ENCODE results near the gene PHAX.
"Not testable (repeated sequence)": the region's sequence is repeated elsewhere in the genome, so short reads cannot be mapped to it uniquely, and the experiment has no call there.

Gene PHAX, protein sequence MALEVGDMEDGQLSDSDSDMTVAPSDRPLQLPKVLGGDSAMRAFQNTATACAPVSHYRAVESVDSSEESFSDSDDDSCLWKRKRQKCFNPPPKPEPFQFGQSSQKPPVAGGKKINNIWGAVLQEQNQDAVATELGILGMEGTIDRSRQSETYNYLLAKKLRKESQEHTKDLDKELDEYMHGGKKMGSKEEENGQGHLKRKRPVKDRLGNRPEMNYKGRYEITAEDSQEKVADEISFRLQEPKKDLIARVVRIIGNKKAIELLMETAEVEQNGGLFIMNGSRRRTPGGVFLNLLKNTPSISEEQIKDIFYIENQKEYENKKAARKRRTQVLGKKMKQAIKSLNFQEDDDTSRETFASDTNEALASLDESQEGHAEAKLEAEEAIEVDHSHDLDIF

DNA sequence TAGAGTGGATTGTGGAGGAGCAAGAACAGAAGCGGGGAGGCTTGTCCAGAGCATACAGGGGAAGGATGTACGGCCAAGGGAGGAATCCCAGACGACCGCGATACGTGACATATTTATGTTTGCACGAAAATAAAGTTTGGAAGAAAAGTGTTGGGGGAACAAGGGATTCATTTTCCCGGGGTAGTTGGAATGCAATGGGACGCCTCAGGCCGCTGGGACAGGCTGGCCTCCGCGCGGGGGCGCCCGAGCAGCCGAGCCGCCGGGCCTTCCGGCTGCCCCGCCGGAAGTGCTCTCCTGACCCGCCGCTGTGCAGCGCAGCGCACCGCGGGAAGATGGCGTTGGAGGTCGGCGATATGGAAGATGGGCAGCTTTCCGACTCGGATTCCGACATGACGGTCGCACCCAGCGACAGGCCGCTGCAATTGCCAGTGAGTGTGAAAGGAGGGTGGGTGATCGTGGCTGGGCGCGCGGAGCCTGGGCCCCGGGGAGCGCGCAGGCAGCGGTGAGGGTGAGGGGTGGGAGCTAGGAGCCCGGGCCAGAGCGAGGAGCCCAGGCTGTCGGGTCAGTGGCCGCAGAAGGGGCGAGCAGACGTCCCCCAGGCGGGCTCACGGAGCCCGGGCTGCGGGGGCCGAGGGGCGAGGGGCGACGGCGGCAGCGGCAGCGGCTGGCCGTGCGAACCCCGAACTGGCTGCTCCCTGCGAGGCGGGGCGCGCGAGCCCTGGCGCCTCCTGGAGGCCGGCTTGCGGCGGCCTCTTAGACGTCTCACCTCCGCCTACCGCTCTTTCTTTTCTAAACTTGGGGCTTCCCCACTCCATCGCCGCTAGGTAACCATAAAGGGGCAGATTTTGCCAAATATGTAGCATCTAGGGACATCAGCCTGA, at the start of gene PHAX:
Gene PHAX (plus strand): TSS at position 317 of the 881 bp plus-strand sequence. CDS start 16 bp downstream, at position 333.
- peak; percentile 82 for DNase-seq (ENCODE audit: low spot score)

DNA sequence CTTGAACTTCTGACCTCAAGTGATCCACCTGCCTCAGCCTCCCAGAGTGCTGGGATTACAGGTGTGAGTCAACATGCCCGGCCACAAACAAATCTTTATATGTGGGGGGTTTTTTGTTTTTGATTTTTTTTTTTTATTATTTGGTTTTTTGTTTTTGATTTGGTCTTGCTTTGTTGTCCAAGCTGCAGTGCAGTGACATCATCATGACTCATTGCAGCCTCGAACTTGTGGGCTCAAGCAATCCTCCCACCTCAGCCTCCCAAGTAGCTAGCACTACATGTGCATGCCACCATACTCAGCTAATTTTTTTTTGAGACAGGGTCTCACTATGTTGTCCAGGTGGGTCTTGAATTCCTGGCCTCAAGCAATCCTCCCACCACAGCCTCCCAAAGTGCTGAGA, 48.1 kb upstream of the PHAX start:
- DNase-seq (ENCODE audit: low spot score) = no peak

DNA sequence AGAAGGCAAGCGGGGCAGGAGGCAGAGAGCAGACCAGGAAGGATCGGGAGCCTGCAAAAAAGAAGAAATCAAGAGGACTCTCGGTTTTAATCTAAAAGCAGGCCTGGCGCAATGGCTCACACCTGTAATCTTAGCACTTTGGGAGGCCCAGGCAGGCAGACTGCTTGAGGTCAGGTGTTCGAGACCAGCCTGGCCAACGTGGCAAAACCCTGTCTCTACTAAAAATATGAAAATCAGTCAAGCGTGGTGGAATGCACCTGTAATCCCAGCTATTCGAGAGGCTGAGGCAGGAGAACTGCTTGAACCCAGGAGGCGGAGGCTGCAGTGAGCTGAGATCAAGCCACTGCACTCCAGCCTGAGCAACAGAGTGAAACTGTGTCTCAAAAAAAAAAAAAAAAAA, 45.6 kb upstream of the PHAX start:
- not testable (repeated sequence) for DNase-seq (ENCODE audit: low spot score)

DNA sequence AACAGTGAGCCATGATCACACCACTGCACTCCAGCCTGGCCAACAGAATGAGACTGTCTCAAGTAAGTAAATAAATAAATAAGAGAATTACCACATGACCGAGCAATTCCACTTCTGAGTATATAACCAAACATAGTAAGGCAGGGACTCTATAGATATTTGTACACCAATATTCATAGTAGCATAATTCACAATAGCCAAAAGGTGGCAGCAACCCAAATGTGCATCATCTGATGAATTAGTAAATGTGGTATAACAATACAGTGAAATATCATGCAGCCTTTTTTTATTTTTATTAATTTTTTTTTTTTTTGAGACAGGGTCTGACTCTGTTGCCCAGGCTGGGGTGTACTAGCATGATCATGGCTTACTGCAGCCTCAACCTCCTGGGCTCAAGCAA, 38.8 kb upstream of the PHAX start:
- no peak for DNase-seq (ENCODE audit: low spot score)

DNA sequence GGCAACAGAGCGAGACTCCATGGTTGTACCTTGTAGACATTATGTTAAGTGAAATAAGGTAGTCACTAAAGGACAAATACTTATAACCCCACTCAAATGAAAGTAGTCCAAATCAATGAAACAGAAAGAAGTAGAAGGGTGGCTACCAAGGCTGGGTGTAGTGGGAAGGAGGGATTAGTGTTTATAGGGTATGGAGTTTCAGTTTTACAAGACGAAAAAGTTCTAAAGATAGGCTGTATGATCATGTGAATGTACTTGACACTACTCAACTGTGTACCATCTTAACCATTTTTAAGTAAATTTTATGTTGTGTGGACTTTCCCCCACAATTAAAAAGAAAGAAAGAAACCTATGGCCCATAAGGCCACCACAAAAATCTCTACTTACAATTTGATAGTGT, 37.9 kb upstream of the PHAX start:
- DNase-seq (ENCODE audit: low spot score) = no peak

DNA sequence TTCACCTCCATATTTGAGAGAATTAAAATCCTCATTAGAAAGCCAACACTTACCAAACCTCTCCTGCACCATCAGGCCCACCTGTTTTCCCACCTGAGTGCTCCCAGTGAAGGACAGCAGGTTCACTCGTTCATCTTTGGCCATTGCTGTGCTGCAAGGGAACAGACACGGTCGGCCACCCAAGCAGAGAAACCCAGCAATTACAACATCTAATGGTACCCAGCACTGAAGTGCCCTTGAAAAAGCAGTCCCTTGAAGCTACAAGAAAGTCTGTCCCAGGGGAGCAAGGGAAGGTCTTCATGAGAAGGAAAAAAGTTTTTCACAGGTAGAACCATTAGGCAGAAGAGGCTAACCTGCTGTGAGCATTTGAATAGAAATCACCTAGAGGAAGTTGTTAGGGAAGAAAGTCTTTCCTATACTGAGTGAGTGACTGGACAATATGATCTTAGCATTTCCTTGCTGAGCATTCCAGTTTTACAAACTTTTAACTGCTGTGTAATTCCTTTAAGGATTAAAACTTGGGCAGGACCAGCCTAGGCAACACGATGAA, 32.5 kb upstream of the PHAX start:
- no peak for DNase-seq (ENCODE audit: low spot score)

DNA sequence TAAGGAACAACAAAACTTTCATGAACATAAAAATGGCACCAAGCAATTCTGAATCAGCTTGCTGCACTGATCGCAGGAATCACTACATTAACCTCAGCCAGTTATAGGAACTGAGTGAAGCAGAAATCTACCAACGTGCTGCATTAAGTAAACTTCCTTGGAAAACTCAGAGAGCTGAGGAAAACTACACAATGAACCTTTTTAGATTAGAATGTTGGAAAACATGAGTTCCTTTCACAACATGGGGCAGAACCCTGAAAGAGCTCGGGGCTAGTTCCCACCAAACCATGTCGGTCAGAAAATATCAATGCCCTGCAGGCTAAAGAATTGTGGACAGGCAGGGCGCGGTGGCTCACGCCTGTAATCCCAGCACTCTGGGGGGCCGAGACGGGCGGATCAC, 25.1 kb upstream of the PHAX start:
- DNase-seq (ENCODE audit: low spot score) = no peak

DNA sequence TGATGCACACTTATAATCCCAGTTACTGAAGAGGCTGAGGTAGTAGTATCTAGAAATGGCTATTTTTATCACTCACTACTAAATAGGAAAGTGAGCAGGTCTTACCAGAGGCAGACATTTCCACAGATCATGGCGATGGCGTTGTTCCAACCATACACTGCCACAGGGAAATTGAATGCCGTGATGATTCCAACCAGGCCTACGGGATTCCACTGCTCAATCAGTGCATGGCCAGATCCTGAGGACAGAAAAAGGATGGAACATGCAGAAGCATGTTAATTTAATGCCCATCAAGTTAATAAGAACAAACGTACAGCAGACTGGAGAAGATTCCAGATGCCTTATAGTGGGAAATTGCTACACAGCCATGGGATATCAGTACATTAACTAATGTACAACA, 23.8 kb upstream of the PHAX start:
- no peak for DNase-seq (ENCODE audit: low spot score)

DNA sequence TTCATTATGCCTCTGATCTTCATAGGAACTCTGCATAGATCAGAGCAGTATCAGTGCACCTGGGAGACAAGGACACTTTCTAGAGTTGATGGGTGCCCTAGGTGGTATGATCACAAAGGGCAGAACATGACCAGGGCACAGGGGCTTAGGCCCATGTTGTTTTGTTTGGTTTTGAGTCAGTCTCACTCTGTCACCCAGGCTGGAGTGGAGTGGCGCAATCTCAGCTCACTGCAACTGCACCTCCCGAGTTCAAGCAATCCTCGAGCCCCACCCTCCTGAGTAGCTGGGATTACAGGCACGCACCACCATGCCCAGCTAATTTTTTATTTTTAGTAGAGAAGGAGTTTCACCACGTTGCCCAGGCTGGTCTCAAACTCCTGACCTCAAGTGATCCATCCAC, 23.3 kb upstream of the PHAX start:
- DNase-seq (ENCODE audit: low spot score) = no peak

DNA sequence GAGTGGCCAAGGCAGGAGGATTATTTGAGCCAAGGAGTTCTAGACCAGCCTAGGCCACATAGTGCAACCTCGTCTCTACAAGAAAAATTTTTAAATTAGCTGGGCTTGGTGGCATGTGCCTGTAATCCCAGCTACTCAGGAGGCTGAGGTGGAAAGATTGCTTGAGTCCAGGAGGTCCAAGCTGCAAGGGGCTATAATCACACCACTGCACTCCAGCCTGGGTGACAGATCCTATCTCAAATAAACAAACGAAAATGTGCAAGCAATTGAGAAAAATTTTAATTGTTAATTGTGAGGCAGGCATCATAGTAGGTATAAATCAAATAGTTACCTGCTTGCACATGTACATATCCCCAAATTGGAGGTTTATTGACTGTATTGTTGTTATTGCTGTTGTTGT, 21.0 kb upstream of the PHAX start:
- no peak for DNase-seq (ENCODE audit: low spot score)

DNA sequence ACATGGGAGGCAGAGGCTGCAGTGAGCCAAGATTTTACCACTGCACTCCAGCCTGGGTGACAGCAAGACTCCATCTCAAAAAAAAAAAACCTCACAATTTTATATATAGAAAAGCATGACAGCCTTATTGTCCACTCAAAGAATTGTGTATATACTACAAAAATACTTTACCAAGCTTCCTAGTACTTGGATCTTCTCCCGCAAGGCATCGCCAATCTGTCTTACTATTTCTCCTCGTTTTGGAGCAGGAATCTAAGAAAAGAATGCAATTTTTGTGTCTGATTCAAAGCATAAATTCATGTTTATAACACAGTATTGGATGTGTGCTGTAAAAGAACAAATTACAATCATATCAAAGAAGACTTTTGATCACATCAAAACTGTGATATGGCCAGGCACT, 17.0 kb upstream of the PHAX start:
- no peak for DNase-seq (ENCODE audit: low spot score)

DNA sequence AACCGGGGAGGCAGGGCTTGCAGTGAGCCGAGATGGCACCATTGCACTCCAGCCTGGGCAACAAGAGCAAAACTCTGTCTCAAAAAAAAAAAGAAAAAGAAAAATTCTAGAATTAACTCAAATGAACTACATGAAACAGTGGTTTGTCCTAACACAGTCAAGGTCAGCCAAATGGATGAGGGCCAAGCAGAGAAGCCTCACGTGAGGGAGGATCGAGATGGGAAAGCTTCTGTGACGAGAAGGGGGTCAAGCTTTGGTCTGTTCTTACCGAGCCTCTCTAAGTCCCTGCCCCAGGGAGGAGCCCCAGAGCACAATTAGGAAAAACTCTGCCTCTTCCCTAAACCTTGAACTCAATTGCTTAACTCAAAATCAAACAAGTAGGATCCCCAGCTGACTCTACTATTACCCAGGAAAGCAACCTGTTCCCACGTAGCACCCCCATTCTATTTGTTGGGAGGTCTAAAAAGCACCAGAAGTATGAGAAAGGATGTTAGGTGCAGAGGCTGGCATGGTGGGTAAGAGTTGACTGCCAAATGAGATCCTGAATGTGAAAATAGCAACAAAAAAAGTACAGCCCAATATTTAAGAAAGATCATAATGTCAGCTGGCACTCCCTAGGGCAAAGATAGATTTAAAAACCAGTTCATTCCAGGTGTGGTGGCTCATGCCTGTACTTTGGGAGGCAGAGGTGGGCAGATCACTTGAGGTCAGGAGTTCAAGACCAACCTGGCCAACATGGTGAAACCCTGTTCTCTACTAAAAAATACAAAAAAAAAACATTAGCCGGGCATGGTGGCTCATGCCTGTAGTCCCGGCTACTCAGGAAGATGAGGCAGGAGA, 13.0 kb upstream of the PHAX start:
- DNase-seq (ENCODE audit: low spot score) = no peak

DNA sequence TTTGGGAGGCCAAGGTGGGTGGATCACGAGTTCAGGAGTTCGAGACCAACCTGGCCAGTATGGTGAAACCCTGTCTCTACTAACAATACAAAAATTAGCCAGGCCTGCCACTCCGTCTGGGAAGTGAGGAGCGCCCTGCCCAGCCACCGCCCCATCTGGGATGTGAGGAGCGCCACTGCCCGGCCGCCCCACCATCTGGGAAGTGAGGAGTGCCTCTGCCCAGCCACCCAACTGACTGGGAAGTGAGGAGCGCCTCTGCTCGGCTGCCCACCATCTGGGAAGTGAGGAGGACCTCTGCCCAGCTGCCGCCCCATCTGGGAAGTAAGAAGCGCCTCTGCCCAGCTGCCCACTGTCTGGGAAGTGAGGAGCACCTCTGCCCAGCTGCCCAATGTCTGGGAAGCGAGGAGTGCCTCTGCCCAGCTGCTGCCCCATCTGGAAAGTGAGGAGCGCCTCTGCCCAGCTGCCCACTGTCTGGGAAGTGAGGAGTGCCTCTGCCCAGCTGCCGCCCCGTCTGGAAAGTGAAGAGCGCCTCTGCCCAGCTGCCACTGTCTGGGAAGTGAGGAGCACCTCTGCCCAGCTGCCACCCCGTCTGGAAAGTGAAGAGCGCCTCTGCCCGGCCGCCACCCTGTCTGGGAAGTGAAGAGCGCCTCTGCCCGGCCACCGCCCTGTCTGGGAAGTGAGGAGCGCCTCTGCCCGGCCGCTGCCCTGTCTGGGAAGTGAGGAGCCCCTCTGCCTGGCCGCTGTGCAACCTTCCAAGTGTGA, 11.0 kb upstream of the PHAX start:
- DNase-seq (ENCODE audit: low spot score) = no peak

DNA sequence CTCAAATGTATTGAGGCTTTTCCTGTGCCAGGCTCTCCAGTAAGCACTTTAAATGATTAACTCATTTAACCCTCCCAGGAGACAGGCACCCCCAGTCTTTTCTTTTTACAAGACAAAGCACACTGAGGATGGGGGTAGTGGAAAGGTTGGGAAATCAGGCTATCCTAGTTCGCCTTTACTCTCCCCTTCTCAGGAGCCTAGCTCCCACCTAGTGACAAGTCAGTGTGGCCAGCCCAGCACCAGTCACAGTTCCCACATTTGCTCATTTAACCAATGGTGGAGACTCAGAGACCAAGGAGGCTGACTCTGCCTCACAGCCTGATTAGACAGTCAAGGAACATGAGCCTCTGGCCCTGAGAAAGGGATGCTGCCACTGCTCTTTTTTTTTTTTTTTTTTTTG, 9.2 kb upstream of the PHAX start:
- DNase-seq (ENCODE audit: low spot score) = no peak

DNA sequence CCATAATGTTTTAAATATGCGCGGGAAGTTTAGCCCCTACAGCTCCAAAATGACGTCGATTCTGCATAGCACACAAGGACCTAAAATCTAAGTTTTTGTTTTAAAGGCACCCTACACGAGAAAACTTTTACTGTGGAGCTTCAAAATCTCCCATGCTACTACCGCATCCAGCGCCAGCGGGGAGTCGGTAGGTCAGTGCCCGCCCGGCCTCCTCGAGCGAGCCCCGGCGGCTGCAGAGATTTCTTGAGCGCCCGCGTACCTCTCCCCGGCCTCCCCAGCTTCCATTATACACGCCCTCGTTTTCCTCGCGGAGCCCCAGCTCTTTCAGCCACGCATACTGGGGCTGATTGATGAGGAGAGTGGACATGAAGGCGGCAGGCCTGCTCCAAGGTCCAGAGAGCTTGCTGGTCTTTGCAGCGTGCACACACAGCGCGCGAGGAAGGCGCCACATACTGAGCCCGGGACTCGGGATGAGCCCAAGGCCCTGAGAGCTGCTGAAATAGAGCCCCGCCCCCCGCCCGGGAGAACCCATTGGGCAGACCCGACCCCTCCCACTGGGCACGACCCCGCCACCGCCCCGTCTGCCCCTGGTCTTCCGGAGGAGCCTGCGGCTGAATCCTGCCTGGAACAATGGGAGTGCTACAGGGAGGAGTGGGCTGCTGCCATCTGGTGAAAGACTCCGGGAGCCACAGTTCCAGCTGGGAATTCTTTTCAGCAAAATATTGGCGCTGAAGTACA, 5.8 kb upstream of the PHAX start, which contains the start of gene ALDH7A1:
Gene ALDH7A1 (minus strand): TSS at position 472 of the 738 bp plus-strand sequence. CDS start 21 bp downstream, at position 451.
- DNase-seq (ENCODE audit: low spot score) = peak; percentile 92

DNA sequence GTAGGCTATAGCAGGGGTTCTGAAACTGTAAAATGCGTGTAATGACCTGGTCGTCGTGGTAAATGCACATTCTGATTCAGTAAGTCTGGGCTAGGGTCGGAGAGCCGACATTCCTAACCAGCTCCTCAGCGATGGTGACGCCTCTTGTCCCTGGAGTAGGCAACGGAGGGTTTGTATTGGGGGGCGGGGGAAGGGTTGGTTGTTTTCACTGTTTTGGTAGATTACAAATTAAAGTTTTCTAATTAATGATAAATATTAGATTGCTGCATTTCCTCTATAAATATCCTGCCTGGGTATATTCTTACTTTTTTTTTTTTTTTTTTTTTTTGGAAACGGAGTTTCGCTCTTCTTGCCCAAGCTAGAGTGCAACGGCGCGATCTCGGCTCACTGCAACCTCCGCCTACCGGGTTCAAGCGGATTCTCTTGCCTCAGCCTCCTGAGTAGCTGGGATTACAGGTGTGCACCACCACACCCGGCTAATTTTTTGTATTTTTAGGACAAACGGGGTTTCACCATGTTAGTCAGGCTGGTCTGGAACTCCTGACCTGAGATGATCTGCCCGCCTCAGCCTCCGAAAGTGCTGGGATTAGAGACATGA, 5.2 kb upstream of the PHAX start:
- DNase-seq (ENCODE audit: low spot score) = no peak

DNA sequence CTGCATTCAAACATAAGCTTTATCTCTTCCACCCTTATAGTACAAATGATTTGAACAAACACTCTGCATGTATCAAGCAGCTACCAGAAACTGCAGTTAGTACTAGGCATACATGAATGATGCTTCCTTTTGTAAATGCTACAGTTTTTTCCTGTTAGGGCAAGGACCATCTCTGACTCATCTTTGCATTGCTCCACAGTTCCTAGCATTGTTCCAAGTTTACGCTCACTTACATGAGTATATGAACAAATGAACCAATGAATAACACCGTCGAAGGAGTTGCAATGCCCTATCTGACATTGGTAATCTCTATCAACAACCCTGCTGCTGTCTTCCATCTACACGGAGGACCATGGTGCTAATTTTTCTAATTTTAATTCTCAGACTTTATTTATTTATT, 3.6 kb upstream of the PHAX start:
- no peak for DNase-seq (ENCODE audit: low spot score)

DNA sequence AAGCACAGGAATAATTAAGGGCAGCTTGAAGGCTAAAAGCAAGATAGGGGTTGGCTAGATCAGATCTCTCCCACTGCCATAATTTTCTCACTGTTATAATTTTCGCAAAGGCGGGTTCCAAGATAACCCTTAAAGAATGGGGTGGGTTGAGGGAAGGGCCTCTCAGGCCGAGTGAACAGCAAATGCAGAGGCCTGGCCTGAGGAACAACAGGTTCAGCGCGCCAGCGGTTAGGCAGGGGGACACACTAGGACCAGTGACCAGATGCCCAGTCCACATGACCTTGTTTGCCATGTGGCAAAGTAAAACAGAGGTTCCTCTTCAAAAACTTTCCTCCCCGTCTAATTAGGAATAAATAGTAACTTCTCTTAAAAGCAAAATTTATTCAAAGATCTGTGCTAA, 1.2 kb upstream of the PHAX start:
- DNase-seq (ENCODE audit: low spot score) = no peak

DNA sequence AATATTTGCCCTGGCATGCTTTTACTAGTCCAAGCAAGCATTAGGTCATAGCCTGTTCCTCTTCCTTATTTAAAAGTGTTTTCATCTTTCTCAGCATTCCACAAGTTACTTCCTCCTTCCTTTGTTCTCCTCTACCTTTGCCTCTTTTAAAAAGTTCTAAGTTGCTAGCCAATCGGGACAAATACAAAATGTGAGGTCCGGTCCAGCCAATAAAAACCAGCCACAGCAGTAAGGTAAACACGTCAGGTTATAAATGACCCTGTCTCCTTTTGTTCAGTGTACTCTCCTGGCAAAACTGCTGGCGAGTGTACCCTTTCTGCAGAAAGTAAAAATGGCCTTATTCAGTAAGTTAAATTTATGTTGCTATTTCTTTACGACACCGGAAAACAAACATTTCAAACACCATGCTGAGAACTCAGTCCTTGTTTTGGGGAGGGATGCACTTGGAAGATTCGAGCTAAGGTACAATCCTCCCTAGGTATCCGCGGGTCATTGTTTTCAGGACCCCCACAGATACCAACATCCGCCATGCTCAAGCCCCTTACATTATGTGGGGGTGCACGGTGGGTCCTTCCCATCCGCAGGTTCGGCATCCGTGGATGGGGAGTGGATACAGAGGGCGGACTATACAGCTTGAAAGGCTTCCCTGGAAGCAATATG, 646 bp upstream of the PHAX start:
- DNase-seq (ENCODE audit: low spot score) = not testable (repeated sequence)
